MM.1S (cell line): Measurements from ENCODE around the gene ST3GAL3.

ENCODE experiments used
- EZH2 ChIP-seq: fragments of 300-600 bp; sonication (generic); optimal IDR thresholded peaks from 2 replicates; pipeline ENCODE3; 2017; ENCODE audit warnings: low read depth, mild to moderate bottlenecking, antibody characterized with exemption, low read length, mixed read lengths
- TF ChIP-seq, protein P1 (sequence below): fragments of 300-600 bp; sonication (generic); IDR thresholded peaks from 2 replicates; pipeline ENCODE4 v1.5.1; 2016; ENCODE audit warnings: antibody characterized with exemption, low read length, mixed read lengths

DNA sequence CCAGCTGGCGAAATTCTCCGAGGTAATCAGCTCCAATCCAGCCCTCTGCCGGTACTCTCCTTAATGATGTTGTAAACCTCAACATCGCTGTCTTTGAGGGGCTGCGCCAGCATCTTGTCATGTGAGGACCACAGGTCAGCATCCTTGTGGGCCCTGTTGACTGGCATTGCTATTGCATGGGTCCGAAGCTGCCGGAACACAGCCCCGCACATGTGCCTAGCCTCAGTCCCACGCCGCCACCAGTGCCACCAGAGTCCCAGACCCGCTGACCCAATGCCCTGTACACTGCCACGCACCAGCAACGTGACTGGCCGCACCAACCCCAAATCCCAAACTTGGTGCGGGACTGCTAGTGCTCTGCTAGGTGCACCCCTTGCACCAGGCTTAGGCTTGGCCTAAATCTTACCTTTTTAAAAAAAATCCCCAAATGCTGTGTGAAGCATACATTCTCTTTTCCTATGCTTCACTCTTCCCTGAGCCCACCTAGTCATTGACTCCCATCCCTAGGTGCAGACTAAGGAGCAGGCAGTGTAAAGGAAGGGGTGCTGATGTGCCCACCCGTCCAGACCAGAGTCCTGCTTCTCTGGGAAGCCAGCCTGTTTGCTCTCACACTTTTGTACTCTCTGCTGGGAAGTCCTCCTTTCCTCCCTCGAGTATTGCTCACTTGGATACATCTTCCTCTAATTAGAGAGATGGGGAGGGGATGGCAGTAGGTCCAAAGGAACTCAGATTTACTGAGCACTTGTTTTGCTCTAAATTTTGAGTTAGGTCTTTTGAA lies 144.4 kb downstream of the ST3GAL3 start:
- TF ChIP-seq EZH2 = no peak
- TF ChIP-seq, protein P1, sequence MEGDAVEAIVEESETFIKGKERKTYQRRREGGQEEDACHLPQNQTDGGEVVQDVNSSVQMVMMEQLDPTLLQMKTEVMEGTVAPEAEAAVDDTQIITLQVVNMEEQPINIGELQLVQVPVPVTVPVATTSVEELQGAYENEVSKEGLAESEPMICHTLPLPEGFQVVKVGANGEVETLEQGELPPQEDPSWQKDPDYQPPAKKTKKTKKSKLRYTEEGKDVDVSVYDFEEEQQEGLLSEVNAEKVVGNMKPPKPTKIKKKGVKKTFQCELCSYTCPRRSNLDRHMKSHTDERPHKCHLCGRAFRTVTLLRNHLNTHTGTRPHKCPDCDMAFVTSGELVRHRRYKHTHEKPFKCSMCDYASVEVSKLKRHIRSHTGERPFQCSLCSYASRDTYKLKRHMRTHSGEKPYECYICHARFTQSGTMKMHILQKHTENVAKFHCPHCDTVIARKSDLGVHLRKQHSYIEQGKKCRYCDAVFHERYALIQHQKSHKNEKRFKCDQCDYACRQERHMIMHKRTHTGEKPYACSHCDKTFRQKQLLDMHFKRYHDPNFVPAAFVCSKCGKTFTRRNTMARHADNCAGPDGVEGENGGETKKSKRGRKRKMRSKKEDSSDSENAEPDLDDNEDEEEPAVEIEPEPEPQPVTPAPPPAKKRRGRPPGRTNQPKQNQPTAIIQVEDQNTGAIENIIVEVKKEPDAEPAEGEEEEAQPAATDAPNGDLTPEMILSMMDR = no peak
